UCSD-AML1 (cell line): Measurements from ENCODE around the gene BMP6.
A peak's percentile ranks its signal among the peaks of the same experiment; 100 is the strongest.

ENCODE experiments used
- DNase-seq: peaks from one replicate; lab custom pipeline; 2025; ENCODE audit not compliant: unreplicated experiment; lab: John Stamatoyannopoulos, UW

Gene BMP6

GRCh38 chr6:7901056-7901455 lies 175.2 kb downstream of the BMP6 start:
- DNase-seq, result no peak

DNA sequence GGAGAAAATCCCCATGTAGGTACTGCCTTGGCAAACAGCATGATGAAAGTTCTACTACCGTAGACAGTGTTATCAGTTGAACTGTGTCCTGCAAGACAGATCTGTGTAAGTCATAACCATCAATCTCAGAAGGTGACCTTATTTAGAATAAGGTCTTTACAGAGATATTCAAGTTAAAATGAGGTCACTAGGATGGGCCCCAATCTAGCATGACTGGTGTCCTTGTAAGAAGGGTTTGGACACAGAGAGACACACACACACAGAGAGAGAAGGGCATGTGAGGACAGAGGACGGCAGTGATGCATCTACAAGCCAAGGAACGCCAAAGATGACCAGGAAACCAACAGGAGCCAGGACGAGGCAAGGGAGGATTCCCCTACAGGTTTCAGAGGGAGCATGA lies 175.9 kb downstream of the BMP6 start:
- no peak for DNase-seq

DNA sequence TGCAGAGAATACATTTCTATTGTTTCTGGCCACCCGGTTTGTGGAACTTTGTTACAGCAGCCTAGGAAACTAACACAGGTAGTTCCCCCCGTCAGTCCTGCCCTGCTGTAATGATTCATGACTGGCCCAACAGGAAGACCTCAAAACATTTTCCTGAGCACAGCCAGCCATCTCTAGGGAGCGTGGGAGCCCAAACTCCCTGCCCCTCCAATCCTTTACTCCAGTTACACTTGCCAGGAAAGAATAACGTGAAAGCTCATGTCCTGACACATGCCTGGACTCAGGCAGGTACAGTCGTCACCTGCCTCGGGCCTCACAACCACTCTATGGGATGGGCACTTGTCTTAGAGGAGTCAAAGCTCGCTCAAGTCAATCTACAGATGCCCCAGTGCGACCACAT lies 176.3 kb downstream of the BMP6 start:
- DNase-seq, result no peak

DNA sequence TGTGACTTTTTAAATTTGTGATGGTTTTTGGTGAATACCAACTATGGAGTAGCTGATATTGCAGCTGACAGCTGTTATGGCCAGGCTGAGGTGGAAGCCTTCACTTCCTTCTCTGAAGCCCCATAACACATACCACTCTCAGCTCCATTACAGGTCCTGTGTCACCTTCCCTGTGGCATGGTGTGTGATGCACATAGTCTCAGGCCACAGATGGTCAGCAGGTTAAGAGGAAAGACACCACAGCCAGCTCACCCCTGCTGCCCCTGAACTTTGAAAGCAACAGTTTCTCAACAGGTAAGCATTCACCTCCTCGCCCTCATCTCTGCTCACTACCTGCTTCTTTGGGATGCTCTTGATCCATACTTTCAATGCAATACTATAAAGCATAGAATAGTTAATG lies 177.0 kb downstream of the BMP6 start:
- DNase-seq, result no peak

- DNase-seq, result no peak
These were observed 177.8 kb downstream of the BMP6 start for GRCh38 chr6:7903673-7904072.

GRCh38 chr6:7904654-7905319 lies 178.9 kb downstream of the BMP6 start:
- no peak for DNase-seq

DNA sequence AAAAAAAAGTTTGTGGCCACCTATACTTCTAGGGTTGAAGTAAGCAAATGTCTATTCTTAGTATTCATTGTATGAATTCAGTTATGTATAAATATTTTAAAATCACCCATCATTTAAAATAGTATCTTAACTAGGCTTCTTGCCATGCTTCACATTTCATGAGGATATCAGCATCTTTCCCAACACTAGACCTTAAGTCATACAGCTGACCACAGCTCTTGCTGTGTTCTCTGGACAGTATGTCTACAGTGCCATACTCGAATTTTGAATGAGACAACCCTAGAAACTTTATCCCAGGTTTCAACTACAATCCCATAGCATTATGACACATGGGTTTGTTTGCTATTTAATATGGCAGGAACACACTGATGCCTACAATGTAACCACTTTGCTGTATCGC lies 179.5 kb downstream of the BMP6 start:
- no peak for DNase-seq

DNA sequence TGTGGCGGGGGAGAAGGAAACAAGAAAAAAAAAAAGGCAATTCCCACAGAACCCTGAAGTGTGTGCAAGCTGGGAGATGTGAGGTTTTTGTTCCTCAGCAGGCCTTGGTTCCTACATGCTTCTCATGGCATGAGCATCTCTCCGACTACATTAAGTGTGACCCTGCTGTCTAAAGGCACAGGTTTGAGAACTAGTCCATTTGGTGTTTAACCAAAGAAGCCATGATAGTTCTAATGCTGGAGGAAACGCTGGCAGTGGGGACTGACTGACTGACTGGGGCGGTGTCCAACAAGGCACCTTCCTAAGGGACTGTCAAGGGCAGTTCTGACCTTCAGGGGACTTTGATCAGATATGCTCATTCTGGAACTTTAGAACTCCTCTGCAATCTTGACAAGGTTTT lies 180.8 kb downstream of the BMP6 start:
- no peak for DNase-seq

DNA sequence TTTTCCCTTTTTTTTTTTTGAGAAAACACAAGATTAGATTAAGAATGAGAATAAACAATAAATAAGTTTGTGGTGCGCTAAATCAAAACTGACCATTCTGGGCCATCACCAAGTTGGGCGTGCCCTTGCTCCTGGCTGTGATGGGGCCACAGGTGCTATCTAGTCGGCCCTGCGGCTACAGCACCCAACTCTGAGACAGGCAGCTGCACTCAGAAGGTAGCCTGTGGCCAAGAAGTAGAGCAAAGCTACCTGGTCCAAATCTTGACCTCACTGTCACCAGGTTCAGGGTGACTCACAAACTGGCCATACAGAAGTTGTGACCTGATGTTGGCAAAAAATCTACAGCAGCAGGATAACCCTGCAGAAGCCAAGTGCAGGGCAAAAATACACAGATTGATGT lies 181.3 kb downstream of the BMP6 start:
- no peak for DNase-seq

DNA sequence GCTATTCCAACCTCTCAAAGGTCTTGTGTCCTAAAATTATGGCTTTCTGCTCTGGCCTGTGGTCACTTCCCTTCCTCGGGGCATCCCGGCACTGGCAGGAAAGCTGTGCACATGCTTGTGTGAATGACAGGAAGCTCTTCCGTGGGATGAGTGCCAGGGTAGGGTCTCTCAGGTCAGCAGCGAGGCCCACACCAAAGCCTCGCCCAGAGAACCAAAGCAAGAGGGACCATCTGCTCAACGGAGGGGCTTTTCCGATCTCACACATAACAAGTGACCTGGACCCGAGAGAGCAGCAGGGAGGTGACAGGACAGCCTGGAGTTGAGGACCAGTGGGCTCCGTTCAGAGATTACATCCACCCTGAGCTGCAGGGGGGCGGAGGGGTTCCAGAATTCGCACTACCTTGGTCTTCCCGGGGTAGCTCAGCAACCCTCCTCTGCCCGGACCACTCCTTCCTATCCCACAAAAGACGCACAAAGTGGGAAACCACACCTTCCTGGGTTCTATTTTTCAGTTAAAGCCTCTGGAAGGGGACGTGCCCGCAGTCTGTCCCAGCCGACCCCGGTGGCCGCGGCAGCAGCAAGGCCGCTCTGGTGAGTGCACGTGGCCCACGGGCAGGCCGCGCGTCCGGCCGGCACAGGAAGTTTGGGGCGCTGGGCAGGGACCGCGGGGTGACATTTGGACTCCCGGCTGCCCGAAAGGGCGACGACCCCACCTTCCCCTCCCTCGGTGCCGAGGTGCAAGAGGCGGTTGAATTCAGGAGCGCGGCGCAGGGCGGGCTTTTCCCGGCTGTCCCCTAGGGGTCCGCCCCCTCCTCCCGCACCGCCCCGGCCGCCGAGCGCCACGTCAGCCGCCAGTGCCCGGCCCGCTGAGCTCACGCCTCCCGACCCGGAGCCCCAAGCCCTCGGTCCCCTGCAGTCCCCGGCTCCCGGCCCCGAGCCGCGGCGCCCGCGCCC lies 183.7 kb downstream of the BMP6 start:
- DNase-seq, result peak; percentile 71

- no peak for DNase-seq
These were observed 184.4 kb downstream of the BMP6 start for GRCh38 chr6:7910298-7910653.

- DNase-seq, result peak; percentile 76
These were observed 184.9 kb downstream of the BMP6 start, which contains the start of gene TXNDC5 for GRCh38 chr6:7910654-7911344. TSS of gene TXNDC5 (minus strand) at chr6:7910788. CDS start at chr6:7910776, 12 bp downstream.

DNA sequence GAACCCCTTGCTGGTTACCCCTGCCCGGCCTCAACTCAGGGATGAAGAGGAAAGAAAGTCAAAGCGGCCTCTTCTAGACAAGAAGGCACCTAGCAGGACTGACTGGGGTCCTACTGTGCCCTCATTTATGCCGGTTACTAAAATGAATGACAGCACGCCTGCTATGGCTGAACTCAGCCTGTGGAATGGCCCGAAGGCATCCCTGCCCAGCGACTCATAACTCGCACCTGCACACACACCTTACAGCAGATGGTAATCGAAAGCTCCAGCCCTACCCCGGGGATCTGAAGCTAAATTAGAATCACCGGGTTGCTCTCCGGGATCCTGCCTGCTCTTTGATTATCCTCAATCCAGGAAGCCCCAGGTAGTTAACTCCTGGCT lies 185.4 kb downstream of the BMP6 start:
- no peak for DNase-seq

DNA sequence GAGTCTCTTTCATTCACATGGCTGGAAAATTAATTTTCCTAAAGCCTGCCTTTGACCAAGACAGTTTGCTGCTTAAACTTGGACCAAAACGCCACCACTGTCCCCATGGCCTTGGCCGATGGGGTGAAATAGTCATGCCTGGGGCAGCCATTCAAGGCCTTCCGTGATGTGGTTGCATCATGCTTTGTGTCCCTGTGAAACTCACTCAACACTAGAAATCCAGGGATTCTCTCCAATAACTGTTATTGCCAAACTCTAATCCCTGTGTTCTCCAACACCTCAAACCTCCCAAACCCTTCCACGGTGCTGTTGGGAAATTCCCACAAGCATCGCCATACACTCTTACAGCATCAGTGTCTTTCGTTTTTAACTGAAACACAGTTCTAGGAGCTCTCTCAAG lies 186.1 kb downstream of the BMP6 start:
- no peak for DNase-seq

GRCh38 chr6:7912736-7913517 lies 187.0 kb downstream of the BMP6 start:
- DNase-seq, result no peak

DNA sequence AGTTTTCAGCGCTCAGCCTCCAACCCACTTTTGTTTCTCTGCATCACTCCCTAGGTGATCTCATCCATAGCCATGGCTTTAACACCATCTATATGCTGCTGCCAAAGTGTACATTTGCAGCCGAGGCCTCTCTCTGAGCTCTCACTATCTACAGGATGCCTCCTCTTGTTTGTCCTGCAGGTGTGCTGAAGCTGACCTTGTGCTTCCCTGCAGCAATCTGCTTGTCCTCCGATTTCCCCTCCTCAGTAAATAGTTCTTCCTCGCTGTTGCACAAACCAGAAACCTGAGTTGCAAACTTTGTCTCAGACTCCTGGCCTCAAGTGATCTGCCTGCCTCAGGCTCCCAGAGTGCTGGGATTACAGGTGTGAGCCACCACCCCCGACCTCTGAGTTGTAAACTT lies 188.4 kb downstream of the BMP6 start:
- DNase-seq, result no peak

GRCh38 chr6:7914991-7915789 lies 189.3 kb downstream of the BMP6 start:
- peak; percentile 51 for DNase-seq

DNA sequence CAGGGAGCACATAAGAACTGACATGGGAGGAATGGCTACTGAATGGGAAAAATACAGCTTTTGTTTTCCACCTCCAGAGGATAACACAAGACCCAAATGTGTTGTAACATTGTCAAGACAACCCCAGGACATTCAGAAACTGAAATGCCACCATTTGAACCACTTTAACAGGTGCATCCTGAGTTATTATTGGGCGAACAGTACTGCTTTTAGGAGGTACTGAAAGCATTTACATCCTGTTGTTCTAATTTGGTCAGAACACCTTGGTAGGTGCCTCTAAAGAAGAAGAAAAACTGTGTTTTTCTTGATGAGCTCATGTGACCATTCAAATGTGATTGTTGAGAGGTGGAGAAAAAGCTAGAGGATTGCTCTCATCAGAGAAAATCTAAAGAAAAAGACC lies 191.1 kb downstream of the BMP6 start:
- no peak for DNase-seq

DNA sequence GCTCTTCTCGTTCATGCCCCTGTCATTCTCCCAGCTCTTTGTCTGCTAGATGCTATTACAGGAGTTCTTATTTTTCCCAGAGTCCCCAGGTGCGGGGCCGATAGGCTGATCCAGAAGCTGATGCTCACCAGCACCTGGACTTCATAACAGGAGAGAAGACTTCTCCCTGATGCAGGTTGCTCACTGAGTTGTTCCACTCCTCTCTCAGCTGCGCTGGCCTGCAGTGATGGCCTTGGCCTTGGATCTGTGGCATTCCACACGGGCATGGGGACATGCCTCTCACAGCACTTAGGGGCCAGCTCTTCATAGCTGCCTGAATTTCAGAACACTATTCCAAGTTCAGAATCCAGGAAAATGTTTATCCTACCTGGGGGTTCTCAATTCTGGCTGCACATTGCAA lies 191.8 kb downstream of the BMP6 start:
- DNase-seq, result no peak

GRCh38 chr6:7918403-7918802 lies 192.5 kb downstream of the BMP6 start:
- no peak for DNase-seq
